Non-pigmented ciliary epithelial cell (primary cell): ENCODE measurements around the gene LY6G6C.

Experiments
- DNase-seq: peaks from one replicate; pipeline ENCODE4 v3.0.0-alpha.2; 2010; ENCODE audit warnings: low read depth

Gene LY6G6C

GRCh38 chr6:31741815-31742214 lies 20.3 kb upstream of the LY6G6C start:
- DNase-seq: no peak

GRCh38 chr6:31740397-31741223 lies 19.1 kb upstream of the LY6G6C start:
- no peak for DNase-seq

- DNase-seq: peak; percentile 97
Measured at GRCh38 chr6:31739639-31740396, 18.3 kb upstream of the LY6G6C start, which contains the start of gene MSH5. Gene MSH5 (plus strand): TSS chr6:31740005. CDS start chr6:31740467, 462 bp downstream.

DNA sequence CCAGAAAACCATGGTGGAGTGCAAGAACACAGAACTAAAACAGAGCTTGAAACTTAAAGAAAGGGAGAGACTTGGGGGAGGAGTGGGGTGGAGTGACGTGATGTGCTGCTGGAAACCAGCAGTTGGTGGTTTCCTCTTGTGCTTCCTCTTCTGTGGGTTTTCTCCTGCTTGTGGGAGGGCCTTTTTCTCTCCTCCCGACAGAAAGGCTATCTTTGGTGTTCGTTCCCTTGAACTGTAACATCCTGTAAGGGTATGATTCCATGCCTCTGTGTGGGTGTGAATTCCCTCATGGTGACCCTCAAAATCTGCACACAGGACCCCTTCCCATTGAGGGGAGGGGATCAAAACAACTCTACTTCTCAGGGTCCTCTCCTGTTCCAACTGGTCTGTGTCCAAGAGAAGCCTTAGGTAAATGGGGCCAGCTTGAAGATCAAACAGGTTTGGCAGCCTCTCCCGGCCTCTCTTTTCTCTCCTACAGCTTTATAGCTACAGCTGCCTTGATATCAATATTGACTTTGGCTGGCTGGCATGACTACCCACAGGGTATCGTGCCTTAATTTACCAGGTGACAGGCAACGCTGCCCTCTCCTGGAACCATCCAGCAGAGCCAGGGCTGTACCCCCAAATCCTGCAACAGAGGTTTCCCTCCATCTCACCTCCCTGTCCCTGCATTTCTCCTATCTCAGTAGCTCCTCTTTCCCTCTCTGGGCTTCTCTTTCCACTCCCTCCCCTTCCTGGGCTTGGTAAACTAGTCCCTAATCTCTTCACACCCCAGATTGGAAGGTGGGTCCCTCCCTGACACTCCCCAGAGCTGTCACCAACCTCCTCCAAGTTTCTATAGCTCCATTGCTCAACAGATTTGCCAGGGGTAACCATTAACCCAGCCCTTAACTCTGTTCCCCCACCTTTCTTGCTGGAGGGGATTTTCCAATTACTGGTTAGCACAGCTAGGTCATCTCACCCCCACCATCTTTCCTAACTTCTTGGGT lies 16.7 kb upstream of the LY6G6C start:
- peak; percentile 68 for DNase-seq

DNA sequence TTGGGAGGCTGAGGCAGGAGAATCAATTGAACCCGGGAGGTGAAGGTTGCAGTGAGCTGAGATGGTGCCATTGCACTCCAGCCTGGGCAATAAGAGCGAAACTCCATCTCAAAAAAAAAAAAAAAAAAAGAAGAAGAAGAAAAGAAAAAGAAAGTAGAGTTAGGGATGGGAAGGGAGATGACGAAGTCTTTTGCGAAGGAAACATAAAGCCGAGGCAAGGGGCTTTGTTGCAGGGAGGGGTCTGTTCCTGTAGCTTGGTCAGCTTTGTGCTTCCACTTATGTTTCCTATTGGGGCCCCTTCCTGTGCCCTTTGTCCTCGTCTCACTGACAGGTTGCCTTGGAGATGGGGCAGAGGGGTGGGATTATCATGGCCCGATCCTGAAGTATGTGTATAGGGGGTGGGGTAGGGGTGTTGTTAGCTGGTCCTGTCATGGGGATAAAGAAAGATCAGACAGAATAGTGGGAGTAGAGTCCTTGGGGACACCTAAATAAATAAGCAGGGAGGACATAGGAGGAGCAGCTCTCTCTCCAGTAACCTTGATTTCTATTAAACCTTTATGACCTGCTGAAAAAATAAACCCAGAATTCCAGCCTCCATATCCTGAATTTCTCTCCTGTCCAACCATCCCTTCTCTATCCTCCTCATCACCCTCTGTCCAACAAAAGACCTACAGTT lies 15.9 kb upstream of the LY6G6C start:
- DNase-seq: no peak

DNA sequence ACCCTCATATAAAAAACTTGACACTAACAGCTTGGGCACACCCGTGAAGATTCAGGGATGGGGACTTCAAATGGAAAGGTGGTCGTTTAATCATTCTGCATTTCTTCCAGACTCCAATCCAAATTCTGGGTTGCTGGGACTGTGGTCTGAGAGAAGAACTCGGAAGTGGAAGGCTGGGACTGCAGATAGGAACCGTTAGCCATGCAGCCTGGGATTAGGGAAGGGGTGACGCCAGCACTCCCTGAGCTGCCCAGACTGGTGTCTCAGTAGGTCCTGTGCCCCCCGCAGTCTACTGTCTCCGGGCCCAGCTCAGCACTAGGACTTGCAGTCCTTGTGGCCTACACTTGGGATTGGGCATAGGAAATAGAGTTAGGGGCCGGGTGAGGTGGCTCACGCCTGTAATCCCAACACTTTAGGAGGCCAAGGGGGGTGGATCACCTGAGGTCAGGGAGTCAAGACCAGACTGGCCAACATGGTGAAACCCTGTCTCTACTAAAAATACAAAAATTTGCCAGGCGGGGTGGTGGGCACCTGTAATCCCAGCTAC lies 15.3 kb upstream of the LY6G6C start:
- DNase-seq: no peak

GRCh38 chr6:31736021-31736767 lies 14.6 kb upstream of the LY6G6C start, which contains the start of gene CLIC1:
Gene CLIC1 (minus strand): TSS chr6:31736530. CDS start chr6:31736300, 230 bp downstream.
- peak; percentile 44 for DNase-seq

DNA sequence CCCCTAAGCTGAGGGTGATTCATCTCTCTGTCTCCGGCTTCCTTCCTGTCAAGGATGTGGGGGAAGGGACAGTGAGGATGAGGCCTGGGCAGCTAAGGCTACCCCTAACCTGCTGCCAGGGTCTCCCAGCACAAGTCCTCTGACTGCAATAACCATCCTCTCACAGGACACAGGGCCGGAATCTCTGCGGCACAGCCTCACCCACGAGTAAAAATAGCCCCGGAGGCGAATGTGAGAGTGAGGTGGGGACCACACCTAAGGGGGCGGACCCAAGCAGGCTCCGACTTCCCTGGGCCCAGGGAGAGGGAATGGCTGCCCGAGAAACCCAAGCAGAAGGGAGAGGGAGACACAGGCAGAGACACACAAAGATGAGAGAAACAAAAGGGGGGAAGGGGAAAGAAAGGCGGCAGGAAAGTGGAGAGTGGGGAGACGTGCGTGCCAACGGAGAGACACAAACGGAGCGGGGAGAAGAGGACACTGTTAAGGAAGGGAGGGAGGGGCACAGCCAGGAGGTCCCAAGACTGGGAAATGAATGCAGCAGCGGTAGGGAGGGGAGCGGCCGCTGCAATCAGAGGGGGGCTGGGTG lies 13.4 kb upstream of the LY6G6C start:
- DNase-seq: no peak

DNA sequence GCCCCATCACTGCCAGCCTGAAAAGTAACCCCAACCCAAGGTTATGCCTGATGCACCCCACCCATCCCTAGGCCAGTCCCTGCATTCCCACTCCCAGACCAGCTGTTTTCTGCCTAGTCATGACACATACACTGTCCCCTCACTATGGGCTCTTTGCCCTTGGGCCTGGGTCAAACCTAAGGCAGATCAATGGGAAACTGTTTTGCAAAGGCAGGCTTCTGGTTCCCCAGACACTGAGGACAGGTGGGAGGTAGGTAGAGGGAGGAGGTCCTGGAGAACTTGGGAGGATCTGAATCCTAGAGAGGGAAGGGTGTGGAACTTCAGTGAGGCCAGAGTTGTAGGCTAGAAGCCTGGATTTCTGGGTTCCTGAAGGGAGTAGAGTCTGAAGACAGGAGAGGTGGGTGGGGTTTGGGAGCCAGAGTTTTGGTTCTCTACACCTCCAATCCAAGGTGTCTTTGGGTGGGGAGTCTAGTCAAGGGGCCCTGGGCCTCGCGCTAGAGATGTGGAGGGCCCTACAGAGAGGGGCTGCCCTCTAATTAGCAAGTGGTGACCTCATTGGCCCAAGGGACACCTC lies 12.8 kb upstream of the LY6G6C start:
- no peak for DNase-seq

DNA sequence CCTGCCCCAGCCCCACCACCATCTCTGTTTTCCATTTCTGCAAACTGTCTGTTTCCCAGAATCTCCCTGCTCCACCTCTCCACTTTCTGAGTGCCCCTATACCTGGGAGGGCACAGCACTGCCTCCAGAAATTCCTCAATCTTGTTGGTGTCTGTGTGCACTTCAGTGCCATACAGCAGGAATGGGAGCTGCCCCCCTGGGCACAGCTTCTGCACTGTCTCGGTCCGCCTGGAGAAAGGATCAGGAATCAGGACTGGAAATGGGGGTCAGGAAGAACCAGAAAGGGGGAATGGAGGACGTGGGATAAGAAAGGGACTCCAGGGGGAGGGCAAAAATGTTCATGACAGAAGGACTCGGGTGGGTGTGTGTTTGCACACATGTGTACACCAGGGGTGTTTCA lies 12.2 kb upstream of the LY6G6C start:
- no peak for DNase-seq

DNA sequence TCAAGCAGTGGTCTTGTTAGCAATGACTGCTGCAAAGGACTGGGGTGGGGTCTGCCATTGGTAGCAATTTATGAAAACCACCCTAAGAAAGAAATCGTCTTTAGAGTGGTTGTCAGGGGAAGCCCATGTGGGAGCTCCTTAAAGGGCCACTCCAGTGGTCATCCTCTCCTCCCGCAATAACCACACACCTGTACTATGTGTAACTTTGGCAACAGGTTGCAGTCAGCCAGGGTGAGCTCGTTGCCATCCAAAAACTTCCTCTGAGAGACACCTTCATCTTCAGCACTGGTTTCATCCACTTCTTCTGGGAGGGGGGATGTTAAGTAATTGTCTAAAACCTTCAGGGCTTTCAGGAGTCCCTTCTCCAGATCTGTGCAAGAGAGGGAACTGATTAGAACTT lies 10.5 kb upstream of the LY6G6C start:
- no peak for DNase-seq

GRCh38 chr6:31730631-31731086 lies 9.1 kb upstream of the LY6G6C start:
- DNase-seq: no peak

GRCh38 chr6:31729979-31730630 lies 8.6 kb upstream of the LY6G6C start:
- DNase-seq: no peak

GRCh38 chr6:31729515-31729978 lies 8.0 kb upstream of the LY6G6C start:
- DNase-seq: peak; percentile 46

GRCh38 chr6:31728767-31729514 lies 7.4 kb upstream of the LY6G6C start, which contains the start of gene DDAH2:
Gene DDAH2 (minus strand): TSS chr6:31729299. CDS start chr6:31729161, 138 bp downstream.
- no peak for DNase-seq

- DNase-seq: no peak
Measured at GRCh38 chr6:31727717-31728671, 6.4 kb upstream of the LY6G6C start.
